Bronchial epithelial cell (primary cell): ENCODE results near the gene STAC2. TPM values are rescaled to one million over a fixed set of nuclear protein-coding genes. Genes with fewer than 3 reads are reported as not detected.

Experiments
- DNase-seq: peaks from one replicate; pipeline ENCODE4 v3.0.0-alpha.2; 2010; ENCODE audit warnings: low read depth
- FAIRE-seq: peaks from 2 replicates; lab custom pipeline; 2011; peaks lifted over from hg19 to GRCh38; lab: Jason Lieb, UNC
- H3K27me3 ChIP-seq: 2 replicates; pipeline ENCODE4 v1.5.1; 2011; ENCODE audit warnings: low read length; ENCODE audit not compliant: control insufficient read depth, insufficient read depth
- H3K36me3 ChIP-seq: 2 replicates; pipeline ENCODE4 v1.5.1; 2011; ENCODE audit warnings: low read length; ENCODE audit not compliant: control insufficient read depth, insufficient read depth
- H3K4me3 ChIP-seq: 2 replicates; pipeline ENCODE4 v1.5.1; 2011; ENCODE audit warnings: mild to moderate bottlenecking, low read depth, low read length, control low read depth
- CTCF ChIP-seq: IDR thresholded peaks from 2 replicates; pipeline ENCODE4 v1.5.1; 2011; ENCODE audit warnings: mild to moderate bottlenecking, moderate library complexity, low read length, control low read depth, inconsistent platforms; ENCODE audit not compliant: insufficient read depth, severe bottlenecking
- total RNA-seq: library from RNA; depleted of rRNA; stranded (reverse); fragments of >200 nt; gene quantifications from 2 replicates; pipeline ENCODE4 v1.2.1, GENCODE V29; 2014

STAC2 gene
- total RNA-seq, 1 donor from 2014 or later, result not detected

DNA sequence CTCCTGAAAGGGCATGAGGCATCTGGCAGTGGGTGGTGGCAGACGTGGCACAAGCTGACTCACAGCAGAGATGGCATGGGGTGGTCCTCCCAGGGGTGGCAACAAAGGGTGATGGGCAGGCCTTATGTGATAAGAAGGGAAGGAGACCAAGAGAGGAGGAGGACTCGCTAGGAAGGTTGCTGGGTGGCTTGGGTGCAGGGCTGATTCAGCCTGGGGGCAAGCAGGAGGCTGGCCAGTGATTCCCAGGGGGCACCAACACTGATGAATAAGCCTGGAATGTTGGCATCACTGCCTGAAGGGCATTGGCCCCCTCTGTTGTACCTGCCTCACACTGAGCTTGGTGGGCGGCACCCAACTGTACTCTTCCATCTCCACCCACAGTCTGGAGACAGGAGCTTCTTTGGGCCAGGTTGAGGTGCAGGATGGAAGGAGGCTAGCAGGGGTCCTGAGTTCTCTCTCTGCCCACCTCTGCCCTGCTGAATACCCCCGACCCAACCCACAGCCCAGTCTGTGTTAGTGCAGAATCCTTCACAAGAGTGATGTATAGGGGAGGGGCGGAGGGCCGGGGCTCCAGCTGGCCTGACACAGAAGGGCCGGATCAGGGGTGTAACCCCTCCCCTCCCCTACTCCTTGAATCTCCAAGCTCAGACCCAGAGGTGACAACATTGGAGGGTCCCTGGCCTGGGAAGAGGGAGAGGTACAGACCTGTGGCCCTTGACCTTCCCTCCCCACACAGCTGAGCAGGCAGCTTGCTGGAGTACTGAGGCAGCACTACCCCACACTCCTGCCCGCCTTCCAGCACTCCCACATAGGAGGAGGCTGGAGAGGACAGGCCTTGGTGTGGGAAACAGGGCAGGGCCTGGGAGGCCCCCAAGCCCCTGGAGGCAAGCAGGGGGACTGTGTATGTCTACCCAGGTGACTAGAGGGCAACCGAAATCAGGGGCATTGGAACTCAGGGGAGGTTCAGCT is 2.6 kb downstream of the STAC2 start:
- no peak for DNase-seq

DNA sequence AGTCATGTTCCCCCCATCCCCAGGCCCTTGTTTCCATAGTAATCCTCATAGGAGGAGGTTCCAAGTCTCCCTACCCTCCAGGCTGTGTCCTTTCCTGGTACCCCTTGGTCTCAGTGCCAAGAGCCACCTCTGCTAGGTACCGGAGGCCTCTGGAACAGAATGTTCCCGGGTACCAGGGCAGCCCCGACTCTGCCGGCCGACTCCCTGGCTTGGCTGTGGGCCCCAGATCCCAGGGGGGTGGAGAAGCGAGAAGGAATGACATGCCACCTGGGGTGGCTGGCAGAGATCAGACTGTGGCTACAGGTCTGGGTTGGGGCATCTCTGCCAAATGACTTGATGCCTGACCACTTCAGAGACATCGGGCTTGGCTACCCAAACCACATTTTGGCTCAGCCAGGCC is 3.6 kb downstream of the STAC2 start:
- DNase-seq, result no peak
- FAIRE-seq, result no peak
- Histone ChIP-seq H3K4me3 (no peak overlapping the region), H3K27me3 (peaks cover 30% of the 10 kb centered on the region), H3K36me3 (no peaks in the 10 kb centered on the region)
- TF ChIP-seq CTCF, result no peak

More for the DNA sequence above, 2.6 kb downstream of the STAC2 start:
- Histone ChIP-seq H3K27me3 (peaks cover 33% of the 10 kb centered on the region), H3K36me3 (no peaks in the 10 kb centered on the region), H3K4me3 (no peak overlapping the region)
- no peak for TF ChIP-seq CTCF
- FAIRE-seq, result no peak

DNA sequence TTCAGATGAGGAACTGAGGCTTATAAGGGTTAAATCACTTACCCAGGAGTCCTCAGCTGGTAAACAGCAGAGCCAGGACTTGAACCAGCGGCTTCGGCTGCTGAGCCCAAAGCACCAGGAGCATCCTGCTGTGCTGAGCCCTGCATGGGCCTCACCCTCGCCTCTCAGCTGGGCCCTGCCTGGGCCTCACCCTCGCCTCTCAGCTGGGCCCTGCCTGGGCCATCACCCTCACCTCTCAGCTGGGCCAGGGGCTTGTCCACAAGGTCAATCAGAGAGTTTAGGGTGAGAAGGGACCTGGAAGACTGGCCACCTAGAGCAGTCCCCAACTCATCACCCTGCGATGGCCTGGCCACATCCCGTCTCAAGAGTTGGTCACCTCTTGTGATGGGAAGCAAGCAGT is 4.2 kb downstream of the STAC2 start:
- Histone ChIP-seq H3K4me3 (no peak overlapping the region), H3K27me3 (peaks cover 28% of the 10 kb centered on the region), H3K36me3 (no peaks in the 10 kb centered on the region)
- no peak for TF ChIP-seq CTCF
- FAIRE-seq (no peak), DNase-seq (no peak)

- Histone ChIP-seq H3K4me3 (no peak overlapping the region), H3K36me3 (no peaks in the 10 kb centered on the region), H3K27me3 (peaks cover 13% of the 10 kb centered on the region)
- DNase-seq (no peak), FAIRE-seq (no peak)
- no peak for TF ChIP-seq CTCF
Measured at GRCh38 chr17:39219647-39220154, 6.0 kb downstream of the STAC2 start.

DNA sequence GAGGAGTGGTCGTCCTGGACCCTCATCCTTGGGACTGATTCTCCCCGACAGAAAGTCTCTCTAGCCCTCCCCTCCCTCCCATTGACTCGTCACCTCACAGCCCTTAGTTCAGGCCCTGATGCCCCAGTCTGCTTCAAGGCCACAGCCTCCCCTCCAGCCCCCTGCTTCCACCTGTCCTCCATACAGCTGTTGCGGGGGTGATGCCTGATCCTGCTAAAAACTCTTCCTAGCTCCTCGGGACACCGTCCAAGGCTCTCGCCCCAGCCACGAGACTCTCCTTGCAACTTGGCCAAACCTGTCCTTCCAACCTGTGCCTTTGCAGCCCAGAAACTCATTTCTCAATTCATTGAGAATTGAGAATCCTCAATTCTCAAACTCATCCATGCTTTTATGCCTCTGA is 6.8 kb downstream of the STAC2 start:
- no peak for DNase-seq
- peaks cover 6% of the 10 kb centered on the region for H3K27me3 ChIP-seq

More for the DNA sequence above, 6.8 kb downstream of the STAC2 start:
- no peak for TF ChIP-seq CTCF
- Histone ChIP-seq H3K4me3 (no peak overlapping the region), H3K36me3 (no peaks in the 10 kb centered on the region)
- FAIRE-seq, result no peak
